Fibroblast of skin of left biceps (primary cell): ENCODE results near the gene FMN1.

ENCODE experiments used
- DNase-seq, 2 experiments: peaks; one replicate each; pipeline ENCODE4 v3.0.0-alpha.2; 2013; ENCODE audit warnings: low read depth in 2 of 2

FMN1 gene

GRCh38 chr15:33059184-33059583, 135.3 kb downstream of the FMN1 start:
- DNase-seq, result peak; percentile 52

- DNase-seq, result no peak
These were observed 136.7 kb downstream of the FMN1 start for GRCh38 chr15:33057845-33058244.

GRCh38 chr15:33055962-33056361, 138.6 kb downstream of the FMN1 start:
- no peak for DNase-seq

GRCh38 chr15:33051528-33051927, 143.0 kb downstream of the FMN1 start:
- DNase-seq, result no peak

- DNase-seq, result no peak
These were observed 146.3 kb downstream of the FMN1 start for GRCh38 chr15:33048255-33048654.

- DNase-seq, result no peak
These were observed 147.4 kb downstream of the FMN1 start for GRCh38 chr15:33047077-33047476.

- DNase-seq, result no peak
These were observed 148.2 kb downstream of the FMN1 start for GRCh38 chr15:33046329-33046728.

- DNase-seq, result no peak
These were observed 149.3 kb downstream of the FMN1 start for GRCh38 chr15:33045066-33045810.

- DNase-seq, result no peak
These were observed 149.9 kb downstream of the FMN1 start for GRCh38 chr15:33044598-33044997.

GRCh38 chr15:33043636-33044035, 150.9 kb downstream of the FMN1 start:
- no peak for DNase-seq

- no peak for DNase-seq
These were observed 154.0 kb downstream of the FMN1 start for GRCh38 chr15:33040496-33040895.

GRCh38 chr15:33034588-33034987, 159.9 kb downstream of the FMN1 start:
- DNase-seq, result no peak

- no peak for DNase-seq
These were observed 162.5 kb downstream of the FMN1 start for GRCh38 chr15:33032053-33032452.

- no peak for DNase-seq
These were observed 163.1 kb downstream of the FMN1 start for GRCh38 chr15:33031324-33031821.

GRCh38 chr15:33030315-33030714, 164.2 kb downstream of the FMN1 start:
- DNase-seq, result no peak

GRCh38 chr15:33029109-33029652, 165.3 kb downstream of the FMN1 start:
- no peak for DNase-seq

- DNase-seq, result peak; percentile 42 to 45
These were observed 166.0 kb downstream of the FMN1 start for GRCh38 chr15:33028495-33028894.

GRCh38 chr15:33027306-33028035, 167.0 kb downstream of the FMN1 start:
- no peak for DNase-seq

GRCh38 chr15:33026614-33027013, 167.9 kb downstream of the FMN1 start:
- DNase-seq, result no peak

- no peak for DNase-seq
These were observed 171.9 kb downstream of the FMN1 start for GRCh38 chr15:33022629-33023028.

GRCh38 chr15:33021806-33022389, 172.6 kb downstream of the FMN1 start:
- DNase-seq, result no peak

GRCh38 chr15:33019354-33019981, 175.0 kb downstream of the FMN1 start:
- DNase-seq, result no peak
